TTC549 (cell line): ENCODE results near the gene CDC37L1.
"Not testable (repeated sequence)": the region's sequence is repeated elsewhere in the genome, so short reads cannot be mapped to it uniquely, and the experiment has no call there.

Source experiments
- FAIRE-seq: peaks from 2 replicates; lab custom pipeline; 2012; peaks lifted over from hg19 to GRCh38; lab: Jason Lieb, UNC

Gene CDC37L1

GRCh38 chr9:4679268-4680172 is at the start of gene CDC37L1:
Gene CDC37L1 (plus strand): TSS chr9:4679569. CDS start chr9:4679768, 199 bp downstream.
- peak; percentile 54 for FAIRE-seq

GRCh38 chr9:4630836-4631235 is 48.5 kb upstream of the CDC37L1 start:
- no peak for FAIRE-seq

- no peak for FAIRE-seq
Measured at GRCh38 chr9:4638968-4639367, 40.4 kb upstream of the CDC37L1 start.

- no peak for FAIRE-seq
Measured at GRCh38 chr9:4639420-4639819, 39.9 kb upstream of the CDC37L1 start.

GRCh38 chr9:4640027-4640426 is 39.3 kb upstream of the CDC37L1 start:
- no peak for FAIRE-seq

GRCh38 chr9:4642351-4642750 is 37.0 kb upstream of the CDC37L1 start:
- no peak for FAIRE-seq

- FAIRE-seq: no peak
Measured at GRCh38 chr9:4654084-4654483, 25.3 kb upstream of the CDC37L1 start.

GRCh38 chr9:4654538-4654937 is 24.8 kb upstream of the CDC37L1 start:
- FAIRE-seq: no peak

GRCh38 chr9:4656196-4656595 is 23.2 kb upstream of the CDC37L1 start:
- FAIRE-seq: not testable (repeated sequence)

- FAIRE-seq: no peak
Measured at GRCh38 chr9:4656621-4657020, 22.7 kb upstream of the CDC37L1 start.

GRCh38 chr9:4657426-4658159 is 21.8 kb upstream of the CDC37L1 start:
- no peak for FAIRE-seq

GRCh38 chr9:4660665-4661064 is 18.7 kb upstream of the CDC37L1 start:
- FAIRE-seq: not testable (repeated sequence)

- FAIRE-seq: no peak
Measured at GRCh38 chr9:4661165-4661564, 18.2 kb upstream of the CDC37L1 start.

- FAIRE-seq: no peak
Measured at GRCh38 chr9:4661611-4662010, 17.8 kb upstream of the CDC37L1 start.

GRCh38 chr9:4662108-4662988 is 17.0 kb upstream of the CDC37L1 start, which contains the start of gene PLPP6:
Gene PLPP6 (plus strand): TSS chr9:4662294. CDS start chr9:4662376, 82 bp downstream.
- no peak for FAIRE-seq

- no peak for FAIRE-seq
Measured at GRCh38 chr9:4662989-4663792, 16.2 kb upstream of the CDC37L1 start.

- FAIRE-seq: no peak
Measured at GRCh38 chr9:4663956-4664355, 15.4 kb upstream of the CDC37L1 start.

- no peak for FAIRE-seq
Measured at GRCh38 chr9:4665357-4665756, 14.0 kb upstream of the CDC37L1 start.

GRCh38 chr9:4666042-4666699 is 13.2 kb upstream of the CDC37L1 start, which contains the start of gene SPATA6L:
Gene SPATA6L (minus strand): TSS chr9:4666480. CDS start chr9:4666250, 230 bp downstream.
- FAIRE-seq: no peak

- no peak for FAIRE-seq
Measured at GRCh38 chr9:4667681-4668080, 11.7 kb upstream of the CDC37L1 start.

- FAIRE-seq: no peak
Measured at GRCh38 chr9:4668604-4669003, 10.8 kb upstream of the CDC37L1 start.
